H9 (cell line): ENCODE results near the gene ZRANB1. TPM values are rescaled to one million over a fixed set of nuclear protein-coding genes. Genes with fewer than 3 reads are reported as not detected.
A peak's percentile ranks its signal among the peaks of the same experiment; 100 is the strongest.

ENCODE experiments used
- DNase-seq: peaks from one replicate; pipeline ENCODE4 v3.0.0-alpha.2; 2017
- H2AFZ ChIP-seq: one replicate; pipeline ENCODE4 v1.6.1; 2013; ENCODE audit warnings: mild to moderate bottlenecking, low read length, control low read depth, moderate library complexity
- H2AK5ac ChIP-seq: 2 replicates; pipeline ENCODE4 v1.6.1; 2013; ENCODE audit warnings: low read length, control low read depth, mixed read lengths; ENCODE audit not compliant: insufficient read length
- H2BK120ac ChIP-seq: one replicate; pipeline ENCODE4 v1.6.1; 2013; ENCODE audit warnings: low read depth, mild to moderate bottlenecking, low read length, control low read depth, inconsistent platforms; ENCODE audit not compliant: poor library complexity, severe bottlenecking
- H2BK12ac ChIP-seq: 2 replicates; pipeline ENCODE4 v1.6.1; 2013; ENCODE audit warnings: low read length, control low read depth, mixed read lengths, low read depth; ENCODE audit not compliant: insufficient read length
- H2BK15ac ChIP-seq: 2 replicates; pipeline ENCODE4 v1.6.1; 2013; ENCODE audit warnings: low read depth, low read length, control low read depth
- H2BK20ac ChIP-seq: one replicate; pipeline ENCODE4 v1.6.1; 2013; ENCODE audit warnings: low read depth, mild to moderate bottlenecking, low read length, control low read depth, inconsistent platforms; ENCODE audit not compliant: poor library complexity, severe bottlenecking
- H2BK5ac ChIP-seq: 2 replicates; pipeline ENCODE4 v1.6.1; 2013; ENCODE audit warnings: low read length, control low read depth, mixed read lengths; ENCODE audit not compliant: insufficient read length
- H3K14ac ChIP-seq: 2 replicates; pipeline ENCODE4 v1.6.1; 2013; ENCODE audit warnings: low read length, control low read depth; ENCODE audit not compliant: insufficient read depth
- H3K18ac ChIP-seq: 2 replicates; pipeline ENCODE4 v1.6.1; 2013; ENCODE audit warnings: low read depth, mild to moderate bottlenecking, mixed read lengths, low read length, control low read depth; ENCODE audit not compliant: insufficient read length
- H3K23ac ChIP-seq: 2 replicates; pipeline ENCODE4 v1.6.1; 2013; ENCODE audit warnings: low read length, control low read depth, mixed read lengths, low read depth; ENCODE audit not compliant: insufficient read length
- H3K23me2 ChIP-seq: 2 replicates; pipeline ENCODE4 v1.6.1; 2013; ENCODE audit warnings: low read depth, mild to moderate bottlenecking, mixed read lengths, low read length, control low read depth; ENCODE audit not compliant: insufficient read length, poor library complexity, severe bottlenecking
- H3K27ac ChIP-seq: 2 replicates; pipeline ENCODE4 v1.5.1; 2013; ENCODE audit warnings: low read length, control low read depth, mixed read lengths, low read depth; ENCODE audit not compliant: insufficient read length
- H3K27me3 ChIP-seq: 2 replicates; pipeline ENCODE4 v1.6.1; 2013; ENCODE audit warnings: low read length, control low read depth, inconsistent platforms; ENCODE audit not compliant: insufficient read depth
- H3K4ac ChIP-seq: 2 replicates; pipeline ENCODE4 v1.6.1; 2013; ENCODE audit warnings: low read depth, mild to moderate bottlenecking, control low read depth, inconsistent platforms, low read length, moderate library complexity
- H3K4me1 ChIP-seq: 2 replicates; pipeline ENCODE4 v1.6.1; 2013; ENCODE audit warnings: low read length, control low read depth, inconsistent platforms; ENCODE audit not compliant: insufficient read depth
- H3K4me2 ChIP-seq: 2 replicates; pipeline ENCODE4 v1.6.1; 2013; ENCODE audit warnings: low read length, control low read depth, mixed read lengths; ENCODE audit not compliant: insufficient read length, insufficient read depth
- H3K56ac ChIP-seq: 2 replicates; pipeline ENCODE4 v1.6.1; 2013; ENCODE audit warnings: low read depth, mild to moderate bottlenecking, mixed read lengths, low read length, control low read depth; ENCODE audit not compliant: insufficient read length
- H3K79me1 ChIP-seq: 2 replicates; pipeline ENCODE4 v1.6.1; 2013; ENCODE audit warnings: low read depth, mild to moderate bottlenecking, moderate library complexity, low read length, control low read depth, inconsistent platforms; ENCODE audit not compliant: insufficient read depth, poor library complexity, severe bottlenecking
- H3K79me2 ChIP-seq: 2 replicates; pipeline ENCODE4 v1.6.1; 2013; ENCODE audit warnings: low read length, control low read depth, inconsistent platforms; ENCODE audit not compliant: insufficient read depth
- H3K9ac ChIP-seq: 2 replicates; pipeline ENCODE4 v1.6.1; 2013; ENCODE audit warnings: low read length, control low read depth, mixed read lengths; ENCODE audit not compliant: insufficient read length; ENCODE audit errors: extremely low read depth
- H3K9me3 ChIP-seq: one replicate; pipeline ENCODE4 v1.6.1; 2013; ENCODE audit warnings: low read depth, low read length, inconsistent platforms; ENCODE audit not compliant: control insufficient read depth
- H3T11ph ChIP-seq: one replicate; pipeline ENCODE4 v1.6.1; 2013; ENCODE audit warnings: mild to moderate bottlenecking, low read length, control low read depth, inconsistent platforms
- H4K20me1 ChIP-seq: one replicate; pipeline ENCODE4 v1.6.1; 2013; ENCODE audit not compliant: control insufficient read depth, insufficient read length, insufficient read depth
- H4K5ac ChIP-seq: 2 replicates; pipeline ENCODE4 v1.6.1; 2013; ENCODE audit warnings: low read depth, mild to moderate bottlenecking, mixed read lengths, low read length, control low read depth; ENCODE audit not compliant: insufficient read length
- H4K8ac ChIP-seq: replicated peaks from 2 replicates; pipeline ENCODE4 v1.6.1; 2013; ENCODE audit warnings: low read length, control low read depth, mixed read lengths, low read depth; ENCODE audit not compliant: insufficient read length
- H4K91ac ChIP-seq: 2 replicates; pipeline ENCODE4 v1.6.1; 2013; ENCODE audit warnings: low read depth, mild to moderate bottlenecking, moderate library complexity, mixed read lengths, low read length, control low read depth; ENCODE audit not compliant: insufficient read length
- H3K27ac Mint-ChIP-seq, 3 experiments: 2 replicates in 2 of 3; 3 replicates in 1 of 3; pipeline ENCODE4 v1.8.0; 2020 to 2021; ENCODE audit warnings: mixed read lengths in 3 of 3, mild to moderate bottlenecking in 1 of 3, moderate library complexity in 1 of 3
- H3K27me3 Mint-ChIP-seq: 2 replicates; pipeline ENCODE4 v1.8.0; 2021; ENCODE audit warnings: low read depth, mild to moderate bottlenecking, moderate library complexity, mixed read lengths
- H3K36me3 Mint-ChIP-seq, 3 experiments: 2 replicates in 2 of 3; 3 replicates in 1 of 3; pipeline ENCODE4 v1.8.0; 2020 to 2021; ENCODE audit warnings: low read depth in 3 of 3, mixed read lengths in 3 of 3; ENCODE audit not compliant: insufficient read depth in 1 of 3
- H3K4me1 Mint-ChIP-seq, 2 experiments: 2 replicates each; pipeline ENCODE4 v1.8.0; 2020; ENCODE audit warnings: mixed read lengths in 2 of 2
- H3K4me3 Mint-ChIP-seq, 2 experiments: 2 replicates in 1 of 2; 3 replicates in 1 of 2; pipeline ENCODE4 v1.8.0; 2020 to 2021; ENCODE audit warnings: mild to moderate bottlenecking in 2 of 2, mixed read lengths in 2 of 2, moderate library complexity in 1 of 2
- H3K9me3 Mint-ChIP-seq, 2 experiments: 2 replicates in 1 of 2; 3 replicates in 1 of 2; pipeline ENCODE4 v1.8.0; 2020; ENCODE audit warnings: mild to moderate bottlenecking in 2 of 2, mixed read lengths in 2 of 2, moderate library complexity in 1 of 2
- CTCF ChIP-seq: fragments of 200-600 bp; sonication (generic); conservative IDR thresholded peaks from 3 replicates; pipeline ENCODE4 v1.8.0; 2021; ENCODE audit warnings: antibody characterized with exemption, mild to moderate bottlenecking
- WGBS: extraction: QIAGEN DNeasy Blood & Tissue Kit; methylation state at CpG from one replicate; pipeline ENCODE4 v1.1.7; 2013; ENCODE audit warnings: missing lambda C conversion rate, low lambda C conversion rate, mixed read lengths; ENCODE audit not compliant: insufficient read length; ENCODE audit errors: extremely low coverage; 5-methylcytosine and 5-hydroxymethylcytosine counted together
- total RNA-seq: library from RNA; stranded (reverse); gene quantifications from 2 replicates; pipeline ENCODE4 v1.2.1, GENCODE V29; 2021

Gene ZRANB1
- total RNA-seq, 1 experiment from 2014 or later = 17.4 TPM

DNA sequence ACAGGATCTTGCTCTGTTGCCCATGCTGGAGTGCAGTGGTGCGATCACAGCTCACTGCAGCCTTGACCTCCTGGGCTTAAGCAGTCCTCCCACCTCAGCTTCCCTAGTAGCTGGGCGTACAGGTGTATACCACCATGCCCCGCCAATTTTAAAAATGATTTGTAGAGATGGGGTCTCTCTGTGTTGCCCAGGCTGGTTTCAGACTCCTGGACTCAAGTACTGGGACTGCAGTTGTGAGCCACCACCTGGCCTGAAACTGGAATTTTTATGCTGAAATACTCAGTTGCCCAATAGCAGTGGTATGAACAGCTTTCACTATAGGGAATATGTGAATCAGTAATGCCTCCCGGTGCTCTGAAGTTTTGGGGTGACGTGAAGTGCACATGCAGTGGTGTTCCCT lies 7.6 kb downstream of the ZRANB1 start:
- no peaks in the 10 kb centered on the region for H4K20me1 ChIP-seq
- peaks cover 2% of the 10 kb centered on the region; the same call in 1 of the 2 replicates for H3K4me1 ChIP-seq
- DNase-seq = no peak
- no peak overlapping the region for H2BK5ac ChIP-seq
- H3K56ac ChIP-seq = no peak overlapping the region
- no peak overlapping the region for H2AK5ac ChIP-seq
- no peak overlapping the region for H3K14ac ChIP-seq
- no peak overlapping the region for H3K4me2 ChIP-seq
- H4K5ac ChIP-seq = no peak overlapping the region
- peaks cover 27% of the 10 kb centered on the region; the same call in 1 of the 2 replicates for H3K79me2 ChIP-seq
- H3K9me3 ChIP-seq = no peaks in the 10 kb centered on the region
- Mint-ChIP-seq H3K36me3 (peaks cover 0 to 8% (median 7%) of the 10 kb centered on the region in 3 experiments; a peak in 3 of 7 replicates), H3K27me3 (no peaks in the 10 kb centered on the region), H3K4me1 (peaks cover 25 to 26% of the 10 kb centered on the region in 2 experiments), H3K4me3 (no peak overlapping the region), H3K9me3 (no peaks in the 10 kb centered on the region), H3K27ac (peak overlapping the region in 1 of 3 experiments; percentile 6; a peak in 1 of 7 replicates)
- no CpG with 5 or more reads among the region's 5 CpGs for whole genome bisulfite sequencing
- no peak overlapping the region for H2BK20ac ChIP-seq
- no peak overlapping the region for H4K8ac ChIP-seq
- H3T11ph ChIP-seq = no peak overlapping the region
- H2BK15ac ChIP-seq = no peak overlapping the region
- H2AFZ ChIP-seq = no peak overlapping the region
- H3K79me1 ChIP-seq = peaks cover 19% of the 10 kb centered on the region
- H3K18ac ChIP-seq = no peak overlapping the region
- H3K27me3 ChIP-seq = no peaks in the 10 kb centered on the region
- H3K4ac ChIP-seq = no peak overlapping the region
- no peak overlapping the region for H3K23ac ChIP-seq
- H2BK120ac ChIP-seq = no peak overlapping the region
- H4K91ac ChIP-seq = no peak overlapping the region
- H3K9ac ChIP-seq = no peak overlapping the region
- TF ChIP-seq CTCF = no peak
- H3K27ac ChIP-seq = no peak overlapping the region
- no peaks in the 10 kb centered on the region for H3K23me2 ChIP-seq
- H2BK12ac ChIP-seq = no peak overlapping the region
